Mesenteric fat pad (tissue), 1 donor: ENCODE results near the gene SDHA. TPM values are rescaled to one million over a fixed set of nuclear protein-coding genes. Genes with fewer than 3 reads are reported as not detected.
"Not testable (repeated sequence)": the region's sequence is repeated elsewhere in the genome, so short reads cannot be mapped to it uniquely, and the experiment has no call there.

Source experiments
- DNase-seq: peaks from one replicate; pipeline ENCODE4 v3.0.0-alpha.2; 2020; ENCODE audit warnings: low spot score
- total RNA-seq: library from RNA; stranded (reverse); fragmentation: NEBNext Ultra II Directional; extraction: Animal tissue kit (Norgen Biotek cat#: 25700); gene quantifications from one replicate; pipeline ENCODE4 v1.2.1, GENCODE V29; 2021
- donor health status: DM: yes; HTN: yes; CAD: no.

Gene SDHA
- total RNA-seq, 1 donor from 2014 or later: 112 TPM

DNA sequence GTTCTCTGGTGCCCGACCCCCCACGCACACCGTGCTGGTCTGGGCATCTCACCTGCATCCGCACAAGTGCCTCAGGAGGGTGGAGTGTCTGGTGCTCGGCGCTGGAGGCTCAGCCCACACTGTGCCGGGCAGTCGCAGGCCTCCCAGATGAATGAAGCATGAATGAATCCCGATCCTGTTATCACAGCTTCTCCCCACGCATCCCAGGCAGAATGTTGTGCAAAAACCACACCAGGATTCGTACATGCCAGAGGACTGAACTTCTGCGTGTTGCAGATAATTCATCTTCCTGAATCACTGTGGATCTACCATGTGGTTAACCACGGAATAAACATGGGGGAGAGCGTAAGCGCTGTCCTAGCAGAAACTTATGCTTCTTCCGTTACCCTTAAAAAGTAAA is 78.8 kb downstream of the SDHA start:
- not testable (repeated sequence) for DNase-seq

DNA sequence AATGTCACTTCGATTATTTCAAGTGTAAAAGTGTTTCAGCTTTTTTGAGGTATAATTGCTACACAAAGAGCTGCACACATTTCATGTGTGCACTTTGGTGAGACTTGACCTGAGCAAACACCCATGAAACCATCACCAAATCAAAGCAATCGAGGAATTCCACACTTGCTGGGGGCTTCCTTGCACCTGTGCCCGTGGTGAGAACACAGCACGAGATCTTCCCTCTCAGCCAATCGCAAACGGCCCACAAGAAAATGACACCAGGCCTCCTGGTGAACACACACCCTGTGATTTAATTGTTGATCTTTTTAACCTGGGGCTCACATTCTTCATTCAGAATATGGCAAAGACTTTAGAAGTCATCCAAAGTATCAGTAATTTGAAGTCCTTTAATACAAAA is 79.3 kb downstream of the SDHA start:
- not testable (repeated sequence) for DNase-seq

DNA sequence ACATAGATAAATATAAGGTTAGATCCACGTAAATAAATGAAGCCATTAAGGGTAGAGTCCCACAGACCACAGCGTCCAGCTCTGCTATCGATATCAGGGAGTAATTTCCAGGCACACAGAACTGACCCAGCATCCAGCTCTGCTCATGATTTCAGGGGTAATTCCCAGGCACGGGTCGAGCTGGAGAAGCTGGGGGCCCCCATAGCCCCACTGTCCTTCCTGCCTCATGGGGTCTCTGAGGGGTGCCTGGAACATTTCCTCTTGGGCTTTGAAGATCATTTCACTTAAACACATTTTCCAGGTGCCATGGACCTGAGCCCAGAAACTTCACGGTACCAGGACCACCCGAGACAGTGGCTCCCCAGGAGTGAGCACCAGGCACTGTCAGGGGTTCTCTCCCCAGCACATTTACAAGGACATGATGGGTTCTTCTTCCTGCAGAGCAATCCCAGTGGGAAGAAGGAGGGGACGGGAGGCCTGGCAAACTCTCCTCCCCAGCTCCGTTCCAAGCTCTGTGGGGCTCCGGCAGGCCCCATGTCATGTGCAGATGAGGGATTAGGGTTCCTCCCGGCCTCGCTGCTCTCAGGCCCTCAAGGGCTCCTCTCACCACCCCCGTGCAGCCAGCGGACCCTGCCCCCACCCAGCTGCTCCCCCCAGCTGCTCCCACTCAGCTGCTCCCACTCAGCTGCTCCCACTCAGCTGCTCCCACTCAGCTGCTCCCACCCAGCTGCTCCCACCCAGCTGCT is 80.0 kb downstream of the SDHA start:
- peak; percentile 67 for DNase-seq

DNA sequence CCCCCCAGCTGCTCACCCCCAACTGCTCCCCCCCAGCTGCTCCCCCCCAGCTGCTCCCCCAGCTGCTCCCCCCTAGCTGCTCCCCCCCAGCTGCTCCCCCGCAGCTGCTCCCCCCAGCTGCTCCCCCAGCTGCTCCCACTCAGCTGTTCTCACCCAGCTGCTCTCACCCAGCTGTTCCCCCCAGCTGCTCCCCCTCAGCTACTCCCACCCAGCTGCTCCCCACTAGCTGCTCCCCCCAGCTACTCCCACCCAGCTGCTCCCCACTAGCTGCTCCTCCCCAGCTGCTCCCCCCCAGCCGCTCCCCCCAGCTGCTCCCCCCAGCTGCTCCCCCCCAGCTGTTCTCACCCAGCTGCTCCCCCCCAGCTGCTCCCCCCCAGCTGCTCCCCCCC is 80.6 kb downstream of the SDHA start:
- DNase-seq: peak; percentile 20

DNA sequence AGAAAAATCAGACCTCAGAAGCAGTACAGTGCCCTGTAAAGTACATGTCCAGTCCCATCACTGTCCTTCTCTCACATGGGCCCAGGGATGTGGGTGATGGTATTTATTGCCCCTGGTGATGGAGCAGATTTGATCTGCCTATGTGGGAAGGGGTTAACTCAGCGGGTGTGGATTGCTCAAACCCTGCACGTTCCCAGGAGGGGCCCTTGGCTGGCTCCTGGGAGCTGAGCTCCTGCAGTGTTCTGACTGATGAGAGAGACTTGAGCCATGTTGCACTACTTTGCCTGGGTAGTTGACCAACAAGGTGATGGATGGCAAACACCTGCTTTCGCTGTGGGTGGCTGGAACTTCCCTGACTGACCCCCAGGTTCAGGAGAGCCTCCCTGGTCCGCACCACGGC is 81.8 kb downstream of the SDHA start:
- DNase-seq: not testable (repeated sequence)

DNA sequence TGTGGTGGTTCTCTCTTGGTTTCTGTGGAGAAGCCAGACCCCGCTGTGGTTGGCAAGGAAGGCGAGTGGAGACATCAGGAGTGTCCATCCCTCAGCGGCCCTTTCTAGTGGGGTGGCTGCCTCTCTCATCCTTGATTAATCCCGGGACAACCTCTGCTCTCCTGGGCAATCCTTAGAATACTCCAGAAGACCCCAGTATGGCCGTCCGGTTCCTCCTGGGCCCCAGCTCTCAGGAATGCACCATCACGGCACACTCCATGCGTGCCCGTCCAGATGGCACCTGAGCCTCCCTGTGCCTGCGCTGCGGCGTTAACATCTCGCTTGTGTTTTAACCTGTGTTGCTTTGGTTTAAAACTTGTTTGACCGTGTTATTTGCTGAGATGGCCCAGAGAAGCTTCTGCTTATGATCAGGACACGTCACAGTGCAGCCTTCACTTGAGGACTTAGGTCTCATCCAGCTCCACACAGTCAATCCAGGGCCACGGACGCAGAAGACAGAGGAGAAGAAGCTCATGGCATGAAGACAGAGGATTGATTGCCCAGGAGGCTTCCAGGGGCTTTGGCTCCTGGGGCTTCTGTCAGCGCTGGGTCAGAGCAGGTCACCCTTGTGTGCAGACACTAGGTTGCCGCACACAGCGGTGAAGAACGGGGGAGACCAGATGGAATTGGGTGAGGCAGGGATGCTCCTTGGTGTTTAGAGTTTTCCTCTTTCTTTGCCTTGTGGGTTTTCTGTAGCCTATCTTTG is 82.7 kb downstream of the SDHA start:
- peak; percentile 83 for DNase-seq

DNA sequence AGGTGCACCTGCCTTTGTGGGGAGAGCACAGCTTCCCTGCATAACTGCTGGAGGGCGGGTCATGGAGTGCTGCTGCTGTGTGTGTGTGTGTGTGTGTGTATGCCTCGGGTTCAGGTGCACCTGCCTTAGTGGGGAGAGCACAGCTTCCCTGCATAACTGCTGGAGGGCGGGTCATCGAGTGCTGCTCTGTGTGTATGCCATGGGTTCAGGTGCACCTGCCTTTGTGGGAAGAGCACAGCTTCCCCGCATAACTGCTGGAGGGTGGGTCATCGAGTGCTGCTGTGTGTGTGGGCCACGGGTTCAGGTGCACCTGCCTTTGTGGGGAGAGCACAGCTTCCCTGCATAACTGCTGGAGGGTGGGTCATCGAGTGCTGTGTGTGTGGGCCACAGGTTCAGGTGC is 84.3 kb downstream of the SDHA start:
- DNase-seq: not testable (repeated sequence)

DNA sequence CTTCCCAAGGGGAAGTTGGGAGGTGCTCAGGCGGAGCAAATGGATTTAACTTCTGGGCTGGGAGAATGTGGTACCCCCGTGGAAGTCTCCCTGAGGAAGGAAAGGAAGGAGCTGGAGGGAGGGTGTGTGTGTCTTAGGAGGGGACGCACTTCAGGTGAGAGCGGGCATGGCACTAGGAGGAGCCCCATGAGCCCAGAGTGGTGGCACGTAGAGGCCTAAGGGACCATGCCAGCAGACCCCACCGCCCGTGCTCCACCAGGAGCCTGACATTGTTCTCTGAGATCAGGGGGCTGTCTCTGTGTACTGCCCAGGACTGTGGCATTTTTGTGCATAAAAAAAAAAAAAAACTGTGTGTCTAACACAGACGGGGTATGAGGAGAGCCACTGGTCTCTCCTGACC is 84.8 kb downstream of the SDHA start:
- no peak for DNase-seq

DNA sequence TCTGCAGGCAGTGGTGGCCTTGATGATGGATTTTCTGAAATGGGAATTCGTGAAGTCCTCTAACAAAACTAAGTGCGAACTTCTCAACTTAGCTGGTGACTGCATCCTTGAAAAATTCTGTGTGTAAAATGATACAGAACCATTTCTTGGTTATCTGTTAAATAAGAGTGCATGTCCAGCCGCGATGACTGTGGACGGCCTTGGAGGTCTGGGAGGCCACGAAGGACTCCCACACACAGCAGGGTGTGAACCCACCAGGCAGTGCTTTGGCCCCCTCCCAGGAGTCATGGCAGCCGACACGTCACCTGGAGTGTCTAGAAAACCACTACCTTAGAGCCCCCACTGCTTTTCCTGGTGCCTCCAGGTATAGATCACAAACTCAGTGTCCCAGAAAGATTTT is 85.6 kb downstream of the SDHA start:
- DNase-seq: peak; percentile 55

DNA sequence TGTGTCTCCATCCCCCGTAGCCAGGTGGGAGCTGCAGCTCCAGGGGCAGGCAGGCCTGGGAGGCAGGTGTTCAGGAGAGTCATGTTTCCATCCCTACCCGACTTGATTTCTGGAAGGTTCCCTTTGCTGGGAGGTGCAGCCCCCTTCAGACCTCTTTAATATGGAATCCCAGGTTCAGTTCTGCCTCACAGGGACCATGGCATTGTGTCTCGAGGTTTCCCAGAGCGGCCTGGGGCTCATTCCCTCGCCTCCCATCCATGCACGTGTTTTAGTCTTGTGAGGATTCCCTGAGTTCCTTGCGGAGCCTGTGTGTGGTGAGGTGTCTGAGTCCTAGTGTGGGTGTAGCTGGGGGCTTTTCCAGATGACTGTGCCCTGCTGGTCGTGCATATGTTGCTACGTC is 86.9 kb downstream of the SDHA start:
- DNase-seq: peak; percentile 49

DNA sequence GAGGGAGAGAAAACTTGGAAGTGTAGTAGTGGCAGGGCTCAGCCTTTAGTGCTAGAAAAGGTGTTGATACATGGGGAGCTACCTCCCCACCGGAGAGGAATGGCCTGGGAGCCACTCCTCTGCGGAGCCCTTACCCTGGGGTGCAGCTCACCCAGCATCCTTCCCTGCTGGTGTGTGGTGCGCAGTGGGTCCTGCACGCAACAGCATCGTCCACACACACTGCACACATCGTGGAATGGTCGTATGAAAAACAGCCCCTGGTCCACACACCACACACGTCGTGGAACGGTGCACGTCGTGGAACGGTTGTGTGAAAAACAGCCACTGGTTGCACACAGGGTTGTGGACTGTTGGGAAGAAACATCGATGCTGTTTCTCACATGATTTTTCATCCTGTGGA is 87.3 kb downstream of the SDHA start:
- peak; percentile 84 for DNase-seq

DNA sequence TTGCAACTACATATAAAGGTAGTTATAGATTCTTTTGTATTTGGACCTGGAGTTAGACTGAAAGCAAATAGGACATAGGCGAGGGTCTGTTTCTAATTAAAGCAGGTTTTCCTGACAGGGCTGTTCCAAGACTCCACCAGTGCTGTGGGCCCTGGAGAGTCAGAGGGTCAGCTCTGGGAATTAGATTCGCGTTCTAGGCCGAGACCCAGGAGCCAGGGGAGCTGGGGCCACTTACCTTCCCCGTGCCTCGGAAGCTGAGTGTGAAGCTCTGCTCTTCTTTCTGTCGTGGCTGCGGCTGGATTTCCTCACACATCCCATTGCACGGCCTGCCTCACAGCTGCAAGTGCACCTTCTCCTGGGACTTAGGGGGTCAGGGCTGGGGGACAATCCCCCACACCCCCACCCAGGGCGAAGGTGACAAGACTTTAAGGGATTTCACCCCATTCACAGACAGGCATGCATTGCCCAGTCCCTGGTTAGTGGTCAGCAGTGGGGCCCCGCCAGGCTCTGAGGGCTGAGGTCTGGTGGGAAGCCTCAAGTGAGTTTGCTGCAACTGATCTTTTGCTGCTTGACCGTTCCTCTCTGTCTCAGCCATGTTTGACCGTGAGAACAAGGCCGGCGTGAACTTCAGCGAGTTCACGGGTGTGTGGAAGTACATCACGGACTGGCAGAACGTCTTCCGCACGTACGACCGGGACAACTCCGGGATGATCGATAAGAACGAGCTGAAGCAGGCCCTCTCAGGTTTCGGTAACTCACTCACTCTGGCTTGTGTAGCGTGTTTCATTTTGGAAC is 88.1 kb downstream of the SDHA start:
- DNase-seq: peak; percentile 74

Other genes starting within 250 kb of the SDHA start
- not detected for gene PLEKHG4B, start 126.2 kb upstream of the SDHA start, total RNA-seq
- gene LRRC14B, start 26.8 kb upstream of the SDHA start, total RNA-seq: not detected
- 6.5 TPM for gene CCDC127, start 167 bp upstream of the SDHA start, total RNA-seq
- 66.7 TPM for gene PDCD6, start 53.3 kb downstream of the SDHA start, total RNA-seq
- gene AHRR, start 103.4 kb downstream of the SDHA start, total RNA-seq: 4.5 TPM
- gene EXOC3, start 224.9 kb downstream of the SDHA start, total RNA-seq: 58.5 TPM